T follicular helper cell (primary cell): Measurements from ENCODE around the gene PTPN13.

Source experiments
- DNase-seq: peaks from one replicate; pipeline ENCODE4 v3.0.0-alpha.2; 2020; ENCODE audit warnings: low read depth

Gene PTPN13

DNA sequence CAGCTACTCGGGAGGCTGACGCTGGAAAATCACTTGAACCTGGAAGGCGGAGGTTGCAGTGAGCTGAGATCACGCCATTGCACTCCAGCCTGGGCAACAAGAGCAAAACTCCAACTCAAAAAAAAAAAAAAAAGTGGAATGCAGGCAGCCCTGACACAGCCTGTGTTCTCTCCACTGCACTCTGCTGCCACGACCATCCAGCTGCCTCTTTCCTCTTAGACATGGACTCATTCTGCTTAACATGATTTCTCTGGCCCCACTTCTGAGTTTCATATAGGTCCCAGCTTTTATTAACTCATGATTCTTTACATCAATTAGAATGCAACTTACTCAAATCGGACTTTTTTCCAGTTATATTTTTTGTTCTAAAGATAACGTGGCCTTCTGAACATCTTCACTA is 225.4 kb downstream of the PTPN13 start:
- DNase-seq: no peak

DNA sequence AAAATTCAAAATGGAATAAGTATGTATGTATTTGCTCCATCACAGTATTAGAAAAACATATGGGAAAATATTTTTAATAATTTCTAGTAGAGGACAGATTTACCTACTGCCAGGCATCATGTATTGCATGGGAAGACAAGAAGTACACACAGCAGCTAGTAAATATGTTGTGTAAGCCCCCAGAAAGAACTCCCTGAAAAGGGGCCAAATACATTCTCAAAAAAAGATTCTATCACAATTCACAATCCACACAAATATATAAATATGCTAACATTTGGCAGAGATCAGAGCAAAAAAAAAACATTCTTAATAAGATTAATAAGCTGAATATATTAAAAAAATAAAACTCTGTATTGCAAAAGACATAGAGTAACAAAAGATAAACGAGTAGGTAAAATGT is 227.0 kb downstream of the PTPN13 start:
- no peak for DNase-seq

DNA sequence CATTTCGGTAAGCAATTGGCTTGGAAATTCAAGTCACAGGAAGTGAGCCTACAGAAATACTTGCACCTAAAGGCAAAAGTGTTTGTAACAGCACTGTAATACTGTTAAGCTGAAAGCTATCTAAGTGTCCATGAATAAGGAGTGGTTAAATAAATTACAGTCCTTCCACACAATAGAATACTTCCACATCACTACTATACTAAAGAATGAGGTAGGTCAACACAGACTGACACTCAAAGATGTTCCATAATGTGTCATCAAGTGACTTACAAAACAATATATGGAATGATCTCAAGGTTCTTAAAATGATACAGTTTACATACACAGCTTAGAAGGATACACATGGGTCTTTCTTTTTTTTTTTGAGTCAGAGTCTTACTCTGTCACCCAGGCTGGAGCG is 228.0 kb downstream of the PTPN13 start:
- no peak for DNase-seq

DNA sequence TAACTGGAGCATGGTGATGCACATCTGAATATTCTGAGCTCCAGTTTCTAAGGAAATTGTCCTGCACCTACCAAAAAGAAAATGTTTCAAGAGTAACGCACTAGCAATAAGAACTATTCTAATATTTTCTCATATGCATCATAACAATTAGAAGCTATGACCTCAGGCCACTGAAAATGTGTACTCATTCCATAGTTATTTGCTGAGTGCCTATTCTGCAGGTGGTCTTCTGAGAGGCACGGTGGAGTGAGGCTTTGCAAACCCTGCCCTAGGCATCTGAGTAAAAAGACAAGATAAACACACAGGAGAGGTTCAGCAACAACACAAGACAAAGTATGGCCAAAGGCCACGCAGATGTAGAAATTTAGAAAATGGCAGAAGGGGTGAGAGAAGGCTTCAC is 231.4 kb downstream of the PTPN13 start:
- no peak for DNase-seq

DNA sequence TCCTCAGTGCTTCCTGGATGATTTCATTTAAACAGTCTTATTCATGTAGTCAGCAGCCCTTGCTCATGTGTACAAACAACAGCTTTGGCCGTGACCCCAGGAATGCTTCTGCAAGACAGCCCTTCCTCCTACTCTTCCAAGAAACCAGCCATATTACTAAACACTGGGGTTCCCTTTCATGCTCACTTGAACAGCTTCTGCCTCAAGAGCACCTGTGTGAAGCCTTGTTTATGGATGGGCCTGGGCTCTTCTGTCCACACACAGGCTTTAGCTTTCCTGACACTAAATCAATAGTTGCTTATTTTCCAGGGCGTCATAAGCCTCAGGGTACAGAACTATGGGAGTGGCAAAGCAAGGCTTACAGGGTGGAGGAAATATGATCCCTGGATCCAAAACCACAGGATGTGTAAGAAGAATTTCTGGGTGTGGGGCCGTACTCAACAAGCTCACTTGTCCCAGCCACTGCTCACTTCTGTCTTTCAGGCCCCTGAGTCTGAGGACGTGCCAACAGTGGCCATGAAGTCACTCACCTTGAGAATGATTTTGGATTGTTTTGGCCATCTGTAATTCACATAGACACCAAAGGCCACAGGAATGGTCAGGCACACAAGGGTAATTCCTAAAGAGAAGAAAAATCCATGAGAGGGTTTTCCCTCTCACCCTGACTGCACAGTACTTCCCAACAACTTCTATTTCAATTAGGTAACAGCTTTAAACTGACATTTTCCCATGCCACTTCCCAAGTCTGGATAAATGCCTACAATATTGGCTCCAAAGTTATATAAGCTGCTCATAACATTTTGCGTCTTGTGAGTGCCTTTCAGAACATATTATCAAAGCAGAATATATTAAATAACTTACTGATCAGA is 237.4 kb downstream of the PTPN13 start:
- no peak for DNase-seq

DNA sequence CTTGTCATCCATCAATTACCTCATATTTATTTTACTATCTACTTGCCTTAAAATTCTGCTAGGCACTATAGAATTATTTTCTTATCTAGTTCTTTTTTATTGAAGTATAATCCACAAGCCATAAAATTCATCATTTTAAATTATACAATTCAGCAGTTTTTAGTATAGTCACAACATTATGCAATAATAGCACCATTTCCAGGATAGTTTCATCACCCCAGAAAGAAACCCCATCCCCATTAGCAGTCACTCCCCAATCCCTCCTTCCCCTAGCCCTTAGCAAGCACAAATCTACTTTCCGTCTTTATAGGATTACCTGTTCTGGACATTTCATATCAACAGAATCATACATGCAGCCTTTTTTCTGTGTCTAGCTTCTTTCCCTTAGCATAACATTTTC is 239.5 kb downstream of the PTPN13 start:
- DNase-seq: no peak

DNA sequence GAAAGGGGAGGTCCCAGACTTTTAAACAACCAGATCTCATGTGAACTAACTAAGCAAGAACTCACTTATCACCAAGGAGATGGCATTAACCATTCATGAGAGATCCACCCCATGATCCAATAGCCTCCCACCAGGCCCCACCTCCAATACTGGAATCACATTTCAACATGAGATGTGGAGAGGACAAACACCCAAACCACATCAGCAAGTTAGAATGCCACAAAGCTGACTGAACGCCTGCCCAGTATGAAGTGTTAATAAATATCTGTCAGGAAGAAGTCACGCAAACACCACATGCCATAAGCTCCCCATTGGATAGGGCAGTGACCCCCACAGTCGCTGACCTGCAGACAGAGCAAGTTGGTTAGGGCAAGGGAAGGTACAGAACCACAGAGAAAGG is 240.8 kb downstream of the PTPN13 start:
- no peak for DNase-seq

DNA sequence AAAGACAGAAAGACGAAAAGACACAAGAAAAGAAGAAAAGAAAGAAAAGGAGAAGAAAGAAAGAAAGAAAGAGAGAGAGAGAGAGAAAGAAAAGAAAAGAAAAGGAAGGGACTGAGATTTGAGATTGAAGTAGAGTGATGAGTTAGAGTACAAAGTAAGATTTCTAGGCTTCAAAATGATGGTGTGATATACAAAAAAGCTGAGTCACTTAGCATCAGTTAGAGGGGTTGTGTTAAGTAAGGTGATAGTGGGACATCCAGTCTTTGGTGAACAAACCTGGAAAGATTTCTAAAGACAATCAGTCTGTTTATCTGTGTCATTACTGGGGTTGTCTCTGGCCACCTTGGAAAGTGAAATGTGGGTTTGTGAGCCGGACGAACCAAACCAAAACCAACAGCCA is 241.6 kb downstream of the PTPN13 start:
- DNase-seq: no peak

DNA sequence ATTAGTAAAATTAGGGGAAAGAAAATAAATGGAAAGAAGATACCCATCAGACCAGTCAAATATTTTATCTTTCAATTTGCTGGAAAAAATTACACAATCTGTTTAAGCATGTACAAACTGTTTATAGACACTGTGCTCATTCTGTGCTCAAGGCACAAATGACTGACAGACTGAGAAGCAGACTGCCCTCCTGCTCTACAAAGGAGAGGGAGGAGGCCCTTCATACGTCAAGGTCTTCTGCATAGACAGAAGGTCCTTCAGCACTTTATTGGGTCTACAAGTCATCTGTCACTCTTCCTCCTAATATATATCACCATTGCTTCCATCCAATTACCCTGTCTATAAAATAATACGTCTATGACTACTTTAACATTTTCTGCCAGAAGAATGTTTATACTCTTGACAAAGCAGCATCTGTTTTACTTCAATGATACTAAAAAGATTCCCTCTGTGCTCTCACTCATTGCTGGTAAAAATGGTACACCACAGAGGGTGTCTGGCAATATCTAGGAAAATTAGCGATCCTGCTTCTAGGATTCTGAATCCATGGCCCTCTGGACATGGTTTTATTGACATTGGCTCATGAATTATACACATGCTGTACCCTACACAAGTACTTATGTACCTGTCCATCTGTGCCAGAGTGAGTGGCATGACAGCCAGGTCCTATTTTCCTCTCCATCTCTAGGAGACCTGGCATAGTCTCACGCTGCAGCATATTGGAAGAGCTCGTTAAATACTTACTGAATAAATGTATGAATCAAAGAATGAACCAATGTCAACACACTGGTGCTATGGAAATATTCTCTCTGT is 243.8 kb downstream of the PTPN13 start:
- DNase-seq: no peak

DNA sequence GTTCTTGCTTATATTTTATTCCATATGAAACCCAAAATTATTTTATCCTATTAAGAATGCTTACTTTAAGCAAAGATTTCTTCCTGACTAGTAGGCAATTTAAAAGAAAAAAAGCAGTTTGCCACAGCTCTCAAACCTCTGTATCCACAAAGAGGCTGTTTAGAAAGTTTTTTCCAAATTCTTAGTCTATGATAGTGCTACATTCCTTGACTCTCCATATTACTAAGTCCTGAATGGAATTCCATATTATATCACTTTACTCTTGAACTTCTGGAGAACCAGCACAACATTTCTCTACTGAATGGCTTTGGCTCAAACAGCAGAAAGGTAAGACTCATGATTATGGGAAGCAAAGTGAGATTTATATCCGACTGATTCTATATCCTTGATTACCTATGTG is 246.7 kb downstream of the PTPN13 start:
- no peak for DNase-seq

DNA sequence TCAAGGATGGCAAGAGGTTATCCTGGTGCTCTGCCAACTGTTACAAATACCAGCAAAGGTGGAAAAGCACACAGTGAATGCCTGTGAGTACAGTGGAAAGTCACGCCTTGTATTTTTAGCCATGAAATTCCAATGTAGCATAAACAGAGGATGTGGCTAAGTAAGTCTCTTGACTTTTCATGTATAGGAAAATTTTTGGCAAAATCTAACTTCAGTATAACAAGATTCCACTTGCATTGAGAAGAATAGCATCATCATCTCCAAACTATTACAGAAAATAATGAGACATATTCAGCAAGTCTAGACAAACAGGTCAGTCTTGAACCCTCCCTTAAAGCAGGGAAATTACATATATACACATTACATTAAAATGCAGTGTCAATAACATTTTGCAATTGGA is 247.2 kb downstream of the PTPN13 start:
- no peak for DNase-seq

DNA sequence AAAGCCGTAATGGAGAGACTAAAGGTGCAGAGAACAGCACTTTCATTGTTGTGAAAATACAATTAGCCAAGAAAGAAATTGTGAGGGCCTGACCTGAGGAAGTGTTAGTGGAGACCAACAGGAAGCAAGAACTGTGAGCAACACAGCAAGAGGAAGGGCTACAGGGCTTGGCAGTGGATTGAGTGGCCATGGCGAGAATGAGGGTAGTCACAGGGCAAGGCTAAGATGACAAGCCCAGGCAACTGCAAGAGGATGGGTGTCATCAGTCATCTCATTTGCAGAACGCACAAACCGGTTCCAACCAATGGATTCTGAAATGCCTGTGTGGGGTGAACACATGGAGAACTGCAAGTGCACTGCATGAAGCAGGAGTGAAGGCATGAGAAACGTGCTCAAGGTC is 251.5 kb downstream of the PTPN13 start:
- DNase-seq: no peak

DNA sequence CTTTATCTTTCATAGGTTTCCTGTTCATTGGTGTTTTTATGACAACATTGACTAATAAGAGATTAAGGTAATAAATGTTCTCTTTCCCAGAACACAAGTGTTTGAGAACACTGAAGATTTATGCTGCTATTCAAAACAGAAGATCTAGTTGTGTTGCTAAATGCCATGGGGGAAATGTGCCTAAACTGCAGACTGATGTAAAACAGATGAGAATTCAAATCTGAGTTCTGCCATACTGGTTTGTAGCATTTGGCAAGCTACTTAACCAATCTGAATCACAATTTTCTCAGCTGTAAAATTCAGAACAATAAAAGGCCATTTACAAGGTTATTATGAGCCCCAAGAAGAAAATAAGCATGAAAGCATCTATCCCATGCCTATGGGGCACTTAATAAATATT is 252.8 kb downstream of the PTPN13 start:
- no peak for DNase-seq

DNA sequence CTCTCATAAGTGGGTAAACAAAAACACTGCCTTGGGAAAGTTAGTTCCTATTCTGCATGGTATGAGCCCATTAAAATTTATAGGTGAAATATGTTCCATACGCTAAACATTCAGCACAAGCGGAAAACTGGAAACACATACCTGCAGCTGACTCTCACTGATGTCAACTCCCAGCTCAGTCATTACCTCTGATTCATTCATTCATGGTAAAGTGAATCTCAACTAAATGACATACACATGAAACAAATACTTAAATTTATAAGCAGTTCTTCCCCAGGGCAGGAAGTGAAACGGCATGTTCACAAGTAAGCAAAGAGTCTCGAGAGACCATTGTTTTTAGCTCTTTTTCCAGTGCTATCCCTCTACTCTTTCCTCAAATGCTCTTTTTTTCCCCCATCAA is 253.5 kb downstream of the PTPN13 start:
- DNase-seq: no peak

DNA sequence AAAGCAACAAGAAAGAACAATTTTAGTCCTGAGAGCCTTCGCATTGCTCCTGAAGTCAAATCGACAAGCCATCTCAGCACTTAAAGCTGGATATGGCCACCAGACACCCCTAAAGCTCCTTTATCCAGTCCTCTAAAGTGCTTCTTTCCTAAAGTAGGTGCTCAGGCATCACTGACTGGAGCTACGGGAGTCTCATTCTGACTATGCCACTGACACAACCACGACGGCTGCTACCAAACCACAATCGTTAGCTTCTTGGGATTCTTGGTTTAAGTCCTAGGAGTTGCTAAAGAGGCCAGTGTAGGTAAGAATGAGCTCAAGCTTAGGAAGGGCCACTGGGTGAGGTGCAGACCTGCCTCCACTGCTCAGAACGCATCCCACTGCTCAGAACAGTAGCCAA is 254.0 kb downstream of the PTPN13 start:
- no peak for DNase-seq

DNA sequence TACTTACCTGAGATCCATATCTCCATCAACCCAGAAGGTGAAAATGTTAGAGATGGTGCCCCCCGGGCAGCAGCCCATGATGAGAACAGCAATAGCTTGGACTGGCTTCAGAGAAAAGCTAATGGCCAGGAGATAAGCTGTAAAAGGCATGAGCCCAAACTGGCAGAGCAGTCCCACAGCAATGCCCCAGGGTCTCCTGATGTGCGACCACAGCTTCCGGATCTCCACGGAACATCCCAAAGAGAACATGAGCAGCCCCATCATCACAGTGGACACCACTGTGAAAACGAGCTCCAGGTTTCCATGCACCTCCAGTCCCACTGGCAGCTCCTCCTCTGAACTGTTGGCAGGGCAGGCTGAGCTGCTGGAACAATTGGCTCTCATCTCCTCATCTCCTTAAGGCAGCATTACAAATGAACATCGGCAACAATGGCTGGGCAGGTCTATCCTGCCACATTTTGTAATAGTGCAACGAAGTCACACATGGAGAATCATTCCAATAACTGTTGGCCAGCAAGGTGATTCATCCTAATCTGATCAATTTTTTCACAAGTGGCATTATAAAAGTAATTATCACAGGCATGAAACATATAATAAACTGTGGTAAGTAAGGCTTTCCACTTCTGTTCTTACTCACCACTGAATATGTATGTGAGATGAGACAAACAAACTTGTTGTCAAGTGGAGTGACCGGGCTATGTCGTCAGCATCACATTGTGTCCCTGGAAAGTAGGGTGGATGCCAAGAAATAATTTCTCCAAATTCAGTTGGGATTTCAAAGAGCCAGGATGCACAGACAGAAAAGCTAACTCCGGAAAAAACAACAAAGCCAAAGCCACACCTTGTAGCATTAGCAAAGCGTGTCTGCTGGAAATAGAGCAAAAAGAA is 254.9 kb downstream of the PTPN13 start, which contains the start of gene SLC10A6:
TSS of gene SLC10A6 (minus strand) at position 653 of the 888 bp plus-strand sequence. CDS start at position 384, 269 bp downstream.
- no peak for DNase-seq

DNA sequence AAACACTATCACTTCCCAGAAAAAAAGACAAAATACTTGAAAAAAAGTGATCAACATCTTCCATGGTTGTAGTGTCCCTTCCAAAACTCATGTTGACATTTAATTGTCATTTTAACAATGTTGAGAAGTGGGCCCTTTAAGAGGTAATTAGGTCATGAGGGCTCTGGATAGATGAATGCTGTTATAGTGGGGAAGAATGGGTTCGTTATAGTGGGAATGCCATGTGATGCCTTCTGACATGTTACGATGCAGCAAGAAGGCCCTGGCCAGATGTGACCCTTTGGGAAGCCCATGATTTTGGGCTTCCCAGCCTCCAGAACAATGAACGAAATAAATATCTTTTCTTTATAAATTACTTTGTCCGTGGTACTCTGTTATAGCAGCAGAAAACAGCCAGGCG is 259.1 kb downstream of the PTPN13 start:
- DNase-seq: no peak

DNA sequence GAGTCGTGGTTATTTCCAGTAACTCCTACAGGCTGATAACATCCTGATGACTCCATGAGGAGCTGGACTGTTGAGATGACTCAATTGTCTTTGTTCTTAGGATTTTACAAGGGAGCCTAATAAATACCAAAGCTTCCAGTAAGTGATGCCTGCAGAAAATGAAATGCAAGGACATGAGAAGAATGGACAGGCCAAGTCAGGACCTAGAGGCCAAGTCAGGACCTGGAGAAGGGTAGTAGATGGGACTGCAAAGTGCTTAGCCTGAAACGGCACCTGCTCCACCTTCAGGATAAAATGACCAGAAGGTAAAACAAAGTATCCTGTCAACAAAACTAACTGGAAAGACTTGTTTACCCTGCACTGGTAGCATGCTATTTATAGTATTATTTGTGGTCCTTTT is 261.5 kb downstream of the PTPN13 start:
- no peak for DNase-seq

DNA sequence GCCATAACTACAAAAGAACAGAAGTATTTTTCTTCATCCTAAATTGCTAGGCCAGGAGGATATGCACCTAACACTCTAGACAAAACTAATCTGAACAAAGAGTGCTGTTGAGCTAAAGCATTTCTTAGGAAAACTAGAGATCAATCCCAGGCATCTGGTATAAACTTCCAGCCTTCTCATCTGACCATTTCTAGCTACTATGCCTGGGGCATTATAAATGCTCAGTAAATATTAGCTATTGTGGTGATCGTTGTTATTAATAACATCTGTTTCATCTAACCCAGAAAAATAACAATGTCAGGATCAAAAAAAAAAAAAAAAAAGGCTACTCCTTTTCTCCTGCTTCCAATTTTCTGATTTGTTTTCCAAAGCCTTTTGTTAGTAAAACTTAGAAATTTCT is 262.8 kb downstream of the PTPN13 start:
- DNase-seq: no peak

DNA sequence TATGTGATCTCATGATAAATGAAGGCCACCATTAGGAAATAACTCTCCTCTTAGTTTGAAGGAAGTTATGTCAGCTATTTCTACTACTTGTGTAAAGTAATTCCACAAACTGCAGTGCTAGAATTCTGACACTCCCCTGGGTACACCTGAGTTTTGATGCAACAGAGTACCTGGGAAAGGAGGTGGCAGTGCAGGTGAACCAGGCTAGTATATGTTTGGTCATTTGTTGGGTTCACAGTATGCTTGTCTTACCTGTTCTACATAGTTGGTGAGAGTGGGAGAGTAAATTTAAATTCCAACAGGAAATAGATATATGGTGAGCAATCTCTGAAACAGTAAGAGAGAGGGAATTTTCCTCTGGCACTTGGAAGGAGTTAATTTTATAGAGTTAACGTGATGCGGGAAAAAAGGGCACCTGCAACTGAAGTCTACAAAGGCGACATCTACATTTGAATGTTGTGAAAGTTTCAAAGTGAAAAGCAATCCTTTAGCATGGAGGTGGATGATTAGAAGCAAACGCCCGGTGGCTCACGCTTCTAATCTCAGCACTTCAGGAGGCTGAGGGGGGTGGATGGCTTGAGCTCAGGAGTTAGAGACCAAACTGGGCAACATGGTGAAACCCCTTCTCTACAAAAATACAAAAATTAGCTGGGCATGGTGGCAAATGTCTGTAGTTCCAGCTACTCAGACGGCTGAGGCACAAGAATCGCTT is 263.4 kb downstream of the PTPN13 start:
- DNase-seq: no peak
